GM19468 (cell line): ENCODE data around the gene NXN.
"Not testable (repeated sequence)": the region's sequence is repeated elsewhere in the genome, so short reads cannot be mapped to it uniquely, and the experiment has no call there.

ENCODE experiments used
- ATAC-seq: cut with Tn5 transposase; IDR thresholded peaks from one replicate; pipeline ENCODE4 v1.9.1; 2021; ENCODE audit warnings: mild to moderate bottlenecking, moderate library complexity, moderate number of reproducible peaks; ENCODE audit not compliant: unreplicated experiment; ENCODE audit errors: extremely low read depth

Gene NXN

GRCh38 chr17:900336-900934, 79.1 kb downstream of the NXN start:
- no peak for ATAC-seq

GRCh38 chr17:897970-898619, 81.5 kb downstream of the NXN start:
- no peak for ATAC-seq

- ATAC-seq, result no peak
Observed at GRCh38 chr17:896953-897661, 82.5 kb downstream of the NXN start.

- no peak for ATAC-seq
Observed at GRCh38 chr17:896454-896853, 83.1 kb downstream of the NXN start.

GRCh38 chr17:892958-893357, 86.6 kb downstream of the NXN start:
- ATAC-seq, result no peak

GRCh38 chr17:888998-889441, 90.6 kb downstream of the NXN start:
- no peak for ATAC-seq

- no peak for ATAC-seq
Observed at GRCh38 chr17:887551-888209, 91.9 kb downstream of the NXN start.

GRCh38 chr17:885971-886571, 93.5 kb downstream of the NXN start:
- no peak for ATAC-seq

GRCh38 chr17:883586-883962, 96.0 kb downstream of the NXN start:
- no peak for ATAC-seq

- no peak for ATAC-seq
Observed at GRCh38 chr17:882827-883585, 96.6 kb downstream of the NXN start.

GRCh38 chr17:881778-882177, 97.8 kb downstream of the NXN start:
- no peak for ATAC-seq

- ATAC-seq, result no peak
Observed at GRCh38 chr17:880443-881269, 98.9 kb downstream of the NXN start.

- ATAC-seq, result no peak
Observed at GRCh38 chr17:879546-880442, 99.8 kb downstream of the NXN start.

- ATAC-seq, result no peak
Observed at GRCh38 chr17:877630-878029, 101.9 kb downstream of the NXN start.

- ATAC-seq, result no peak
Observed at GRCh38 chr17:876272-876671, 103.3 kb downstream of the NXN start.

- ATAC-seq, result not testable (repeated sequence)
Observed at GRCh38 chr17:874590-874989, 105.0 kb downstream of the NXN start.

- no peak for ATAC-seq
Observed at GRCh38 chr17:872855-873254, 106.7 kb downstream of the NXN start.
